Neural cell (in vitro differentiated cells): ENCODE measurements around the gene COL15A1. TPM values are rescaled to one million over a fixed set of nuclear protein-coding genes. Genes with fewer than 3 reads are reported as not detected.

Source experiments
- H2AFZ ChIP-seq: fragments of 200-600, 300-800 bp; sonication (generic), shearing (Covaris generic); 2 replicates; pipeline ENCODE4 v1.6.0; 2014; ENCODE audit warnings: low read depth, mild to moderate bottlenecking, antibody characterized with exemption, low read length, moderate library complexity
- H3F3A ChIP-seq: fragments of 200-600 bp; shearing (Covaris generic); 2 replicates; pipeline ENCODE4 v1.6.1; 2016; ENCODE audit warnings: mild to moderate bottlenecking, moderate library complexity, mixed read lengths, antibody characterized with exemption, low read length; ENCODE audit not compliant: insufficient read depth, poor library complexity, severe bottlenecking
- H3K27ac ChIP-seq: fragments of 200-600, 300-800 bp; sonication (generic), shearing (Covaris generic); 2 replicates; pipeline ENCODE4 v1.5.1; 2014; ENCODE audit warnings: mild to moderate bottlenecking, low read length, moderate library complexity
- H3K27me3 ChIP-seq: fragments of 300-800, 200-600 bp; sonication (generic), shearing (Covaris generic); 2 replicates; pipeline ENCODE4 v1.6.0; 2014; ENCODE audit warnings: mild to moderate bottlenecking, low read depth, low read length, moderate library complexity; ENCODE audit not compliant: insufficient read depth
- H3K36me3 ChIP-seq: fragments of 300-800, 200-600 bp; sonication (generic), shearing (Covaris generic); 2 replicates; pipeline ENCODE4 v1.5.1; 2014; ENCODE audit warnings: mild to moderate bottlenecking, antibody characterized with exemption, low read length, moderate library complexity; ENCODE audit not compliant: insufficient read depth
- H3K4me2 ChIP-seq: fragments of 300-800, 200-600 bp; sonication (generic), shearing (Covaris generic); 2 replicates; pipeline ENCODE4 v1.6.0; 2014; ENCODE audit warnings: mild to moderate bottlenecking, low read length
- H3K4me3 ChIP-seq: fragments of 300-800, 200-600 bp; sonication (generic), shearing (Covaris generic); 2 replicates; pipeline ENCODE4 v1.5.1; 2014; ENCODE audit warnings: mild to moderate bottlenecking, low read length, moderate library complexity
- H3K79me2 ChIP-seq: fragments of 200-600 bp; shearing (Covaris generic); replicated peaks from 2 replicates; pipeline ENCODE4 v1.6.0; 2014; ENCODE audit warnings: mild to moderate bottlenecking, low read length, moderate library complexity; ENCODE audit not compliant: insufficient read depth
- H3K9ac ChIP-seq: fragments of 300-800, 200-600 bp; sonication (generic), shearing (Covaris generic); 2 replicates; pipeline ENCODE4 v1.6.1; 2016; ENCODE audit warnings: mild to moderate bottlenecking, low read length, mixed read lengths
- H3K9me2 ChIP-seq: fragments of 200-600 bp; shearing (Covaris generic); 2 replicates; pipeline ENCODE4 v1.6.1; 2016; ENCODE audit warnings: mild to moderate bottlenecking, low read length, mixed read lengths; ENCODE audit not compliant: insufficient read depth
- H3K9me3 ChIP-seq: fragments of 200-600, 300-800 bp; sonication (generic), shearing (Covaris generic); 2 replicates; pipeline ENCODE4 v1.6.1; 2016; ENCODE audit warnings: mild to moderate bottlenecking, mixed run types, low read length, moderate library complexity, mixed read lengths
- H4K20me1 ChIP-seq: fragments of 200-600 bp; shearing (Covaris generic); 2 replicates; pipeline ENCODE4 v1.6.1; 2016; ENCODE audit warnings: mild to moderate bottlenecking, mixed run types; ENCODE audit not compliant: insufficient read depth
- CTCF ChIP-seq: fragments of 450-650 bp; IDR thresholded peaks from 2 replicates; pipeline ENCODE4 v1.5.1; 2014; ENCODE audit warnings: antibody characterized with exemption, mild to moderate bottlenecking, moderate library complexity; ENCODE audit not compliant: poor library complexity, severe bottlenecking
- EP300 ChIP-seq: fragments of 450-650 bp; conservative IDR thresholded peaks from 2 replicates; pipeline ENCODE4 v1.6.1; 2014; ENCODE audit warnings: antibody characterized with exemption, mild to moderate bottlenecking, moderate library complexity; ENCODE audit not compliant: poor library complexity, severe bottlenecking
- EZH2 ChIP-seq: fragments of 200-600, 300-800 bp; shearing (Covaris generic), sonication (generic); IDR thresholded peaks from 2 replicates; pipeline ENCODE4 v1.6.1; 2014; ENCODE audit warnings: antibody characterized with exemption, low read length, borderline replicate concordance, mild to moderate bottlenecking; ENCODE audit not compliant: insufficient read depth, poor library complexity, severe bottlenecking
- MXI1 ChIP-seq: fragments of 450-650 bp; conservative IDR thresholded peaks from 2 replicates; pipeline ENCODE4 v1.6.1; 2014; ENCODE audit warnings: antibody characterized with exemption, mild to moderate bottlenecking; ENCODE audit not compliant: poor library complexity, severe bottlenecking
- POLR2AphosphoS5 ChIP-seq: IDR thresholded peaks from 2 replicates; pipeline ENCODE4 v1.6.1; 2012
- RAD21 ChIP-seq: fragments of 450-650 bp; conservative IDR thresholded peaks from 2 replicates; pipeline ENCODE4 v1.6.1; 2014; ENCODE audit warnings: antibody characterized with exemption, mild to moderate bottlenecking, moderate library complexity
- REST ChIP-seq: IDR thresholded peaks from 2 replicates; pipeline ENCODE4 v1.6.1; 2012; ENCODE audit warnings: borderline replicate concordance
- SMC3 ChIP-seq: fragments of 450-650 bp; conservative IDR thresholded peaks from 2 replicates; pipeline ENCODE4 v1.6.1; 2014; ENCODE audit warnings: antibody characterized with exemption, mild to moderate bottlenecking, moderate library complexity; ENCODE audit not compliant: poor library complexity
- TAF1 ChIP-seq: IDR thresholded peaks from 2 replicates; pipeline ENCODE4 v1.6.1; 2012; ENCODE audit warnings: low read depth
- polyA plus RNA-seq: library from polyadenylated mRNA; depleted of rRNA; stranded (reverse); fragments of >200 nt; gene quantifications from 2 replicates; pipeline ENCODE4 v1.2.3, GENCODE V29; 2014

COL15A1 gene
- polyA plus RNA-seq, 1 donor from 2014 or later = 2.8 TPM

- no peak for TF ChIP-seq REST
Observed at GRCh38 chr9:99038484-99038820, 94.7 kb downstream of the COL15A1 start (continued).

- Histone ChIP-seq H3K27me3 (no peaks in the 10 kb centered on the region), H3K4me3 (no peak overlapping the region), H3F3A (no peaks in the 10 kb centered on the region), H3K9me2 (no peaks in the 10 kb centered on the region), H3K9ac (no peak overlapping the region), H2AFZ (no peak overlapping the region), H3K36me3 (no peaks in the 10 kb centered on the region), H3K9me3 (no peaks in the 10 kb centered on the region), H3K79me2 (no peaks in the 10 kb centered on the region), H3K27ac (no peak overlapping the region), H4K20me1 (no peaks in the 10 kb centered on the region), H3K4me2 (no peak overlapping the region)
- TF ChIP-seq TAF1 (no peak), POLR2AphosphoS5 (no peak), SMC3 (no peak), CTCF (no peak)
Observed at GRCh38 chr9:99039505-99040182, 95.9 kb downstream of the COL15A1 start.

- no peaks in the 10 kb centered on the region for H3F3A ChIP-seq
- H2AFZ ChIP-seq = no peak overlapping the region
- TF ChIP-seq EZH2 (no peak), MXI1 (no peak), POLR2AphosphoS5 (no peak), SMC3 (no peak), RAD21 (no peak), CTCF (no peak), TAF1 (no peak), EP300 (no peak), REST (no peak)
- H3K27ac ChIP-seq = no peak overlapping the region
- no peaks in the 10 kb centered on the region for H3K36me3 ChIP-seq
- H3K9me2 ChIP-seq = no peaks in the 10 kb centered on the region
- no peaks in the 10 kb centered on the region for H3K27me3 ChIP-seq
- no peaks in the 10 kb centered on the region for H4K20me1 ChIP-seq
- H3K79me2 ChIP-seq = no peaks in the 10 kb centered on the region
- no peak overlapping the region for H3K4me2 ChIP-seq
- H3K4me3 ChIP-seq = no peak overlapping the region
- H3K9me3 ChIP-seq = no peaks in the 10 kb centered on the region
- no peak overlapping the region for H3K9ac ChIP-seq
Observed at GRCh38 chr9:99040251-99040900, 96.7 kb downstream of the COL15A1 start.
